Subcutaneous adipose tissue (tissue), 4 donors: Measurements from ENCODE around the gene SLC6A7. TPM values are rescaled to one million over a fixed set of nuclear protein-coding genes. Genes with fewer than 3 reads are reported as not detected.

Experiments
- CTCF ChIP-seq: fragments of 450-650 bp; IDR thresholded peaks from one replicate; pipeline ENCODE4 v1.5.1; 2016; ENCODE audit warnings: low read depth, mild to moderate bottlenecking, control low read depth, antibody characterized with exemption, moderate library complexity
- total RNA-seq, 4 donors: library from RNA; depleted of rRNA; stranded (reverse); fragments of >200 nt; gene quantifications; one replicate each; pipeline ENCODE4 v1.1.0, GENCODE V29; 2016

The SLC6A7 gene
- total RNA-seq, 4 donors from 2014 or later = 0.17 TPM; not detected in 3

- no peak for TF ChIP-seq CTCF
Observed at GRCh38 chr5:150215979-150216944, 26.4 kb downstream of the SLC6A7 start.

DNA sequence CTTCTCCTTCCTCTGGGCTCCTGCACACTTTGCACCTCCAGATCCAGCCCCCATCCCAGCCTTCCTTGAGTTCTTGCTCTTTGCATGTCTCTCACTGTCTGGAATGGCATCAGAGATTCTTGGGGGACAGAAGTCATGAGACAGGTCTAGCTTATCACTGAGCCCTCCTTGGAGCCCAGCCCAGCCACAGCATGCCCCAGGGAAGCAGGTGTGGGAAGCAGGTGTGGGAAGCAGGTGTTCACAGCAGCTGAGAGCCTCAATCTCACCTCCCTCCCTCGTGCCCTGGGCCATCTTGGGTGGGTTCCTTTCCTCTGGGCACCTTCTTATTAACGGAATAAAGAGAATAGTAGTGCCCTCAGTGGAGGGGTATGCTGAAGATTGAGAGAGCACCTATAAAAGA lies 27.2 kb downstream of the SLC6A7 start:
- TF ChIP-seq CTCF = no peak

- TF ChIP-seq CTCF = no peak
Observed at GRCh38 chr5:150217873-150218692, 28.2 kb downstream of the SLC6A7 start.

GRCh38 chr5:150218693-150219035 lies 28.8 kb downstream of the SLC6A7 start:
- no peak for TF ChIP-seq CTCF

DNA sequence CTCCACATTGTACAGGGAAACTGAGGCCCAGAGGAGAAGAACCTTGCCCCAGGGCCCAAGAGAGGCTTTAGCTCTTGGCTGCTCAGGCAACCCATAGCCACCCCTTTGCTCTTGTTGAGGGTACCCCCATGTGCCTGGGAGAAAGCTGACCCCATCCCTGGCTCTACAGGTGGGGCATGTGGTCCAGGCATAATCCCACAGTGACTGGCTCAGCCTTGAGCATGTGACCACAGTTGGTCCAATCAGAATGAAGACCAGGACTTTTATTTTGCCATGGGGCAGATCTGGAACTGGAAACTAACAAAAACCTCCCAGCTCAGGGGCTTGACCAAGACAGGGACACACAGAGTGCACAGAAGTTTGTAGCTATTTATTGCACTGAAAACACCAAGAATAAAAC lies 29.3 kb downstream of the SLC6A7 start:
- TF ChIP-seq CTCF = no peak

- no peak for TF ChIP-seq CTCF
Observed at GRCh38 chr5:150219861-150220260, 30.0 kb downstream of the SLC6A7 start.

DNA sequence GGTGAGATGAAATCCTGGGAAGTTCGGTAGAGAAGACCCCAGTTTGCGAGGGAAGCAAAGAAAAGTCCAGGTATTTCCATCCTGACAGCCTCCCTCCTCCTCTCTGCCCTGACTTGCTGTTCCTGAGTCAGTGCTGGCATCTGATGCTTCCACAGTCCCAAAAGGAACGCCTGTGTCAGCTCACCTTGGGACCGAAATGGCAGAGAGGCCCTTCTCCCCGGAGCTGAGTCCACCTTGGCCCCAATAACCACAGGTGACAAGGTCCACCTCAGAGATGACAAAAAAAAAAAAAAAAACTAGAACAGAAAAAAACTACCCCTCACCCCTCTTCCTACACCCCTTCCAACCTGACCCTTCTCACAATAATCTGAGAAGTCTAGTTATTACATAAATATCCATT lies 31.6 kb downstream of the SLC6A7 start:
- TF ChIP-seq CTCF = no peak
